OCI-LY1 (cell line): ENCODE data around the gene ZNF30.

Source experiments
- H2AFZ ChIP-seq: fragments of 200-600 bp; sonication (generic), shearing (Covaris generic); 2 replicates; pipeline ENCODE4 v1.6.0; 2014; ENCODE audit warnings: antibody characterized with exemption, mild to moderate bottlenecking, low read length
- H3F3A ChIP-seq: fragments of 200-600 bp; sonication (generic), shearing (Covaris generic); 2 replicates; pipeline ENCODE4 v1.6.0; 2014; ENCODE audit warnings: mild to moderate bottlenecking, antibody characterized with exemption, low read length, moderate library complexity; ENCODE audit not compliant: insufficient read depth
- H3K27ac ChIP-seq: fragments of 200-600 bp; sonication (generic); 2 replicates; pipeline ENCODE4 v1.5.1; 2014; ENCODE audit warnings: low read length, mixed run types, mild to moderate bottlenecking, low read depth; ENCODE audit not compliant: poor library complexity, severe bottlenecking
- H3K27me3 ChIP-seq: fragments of 200-600 bp; sonication (generic); 2 replicates; pipeline ENCODE4 v1.6.0; 2014; ENCODE audit warnings: antibody characterized with exemption, mild to moderate bottlenecking, low read length, moderate library complexity; ENCODE audit not compliant: insufficient read depth
- H3K36me3 ChIP-seq: fragments of 200-600 bp; sonication (generic); 2 replicates; pipeline ENCODE4 v1.6.1; 2014; ENCODE audit warnings: mild to moderate bottlenecking, antibody characterized with exemption, low read length, moderate library complexity, mixed read lengths; ENCODE audit not compliant: insufficient read depth
- H3K4me1 ChIP-seq: fragments of 200-600 bp; sonication (generic); 2 replicates; pipeline ENCODE4 v1.5.1; 2014; ENCODE audit warnings: mild to moderate bottlenecking, low read length, moderate library complexity; ENCODE audit not compliant: insufficient read depth, severe bottlenecking
- H3K4me2 ChIP-seq: fragments of 200-600 bp; sonication (generic), shearing (Covaris generic); 2 replicates; pipeline ENCODE4 v1.6.1; 2014; ENCODE audit warnings: low read length
- H3K4me3 ChIP-seq: fragments of 200-600 bp; sonication (generic); 2 replicates; pipeline ENCODE4 v1.5.1; 2014; ENCODE audit warnings: low read length, low read depth, mild to moderate bottlenecking, mixed read lengths; ENCODE audit not compliant: poor library complexity, severe bottlenecking
- H3K79me2 ChIP-seq: fragments of 200-600 bp; shearing (Covaris generic); 2 replicates; pipeline ENCODE4 v1.6.1; 2016; ENCODE audit warnings: mixed run types, low read length, mixed read lengths; ENCODE audit not compliant: insufficient read depth
- H3K9ac ChIP-seq: fragments of 200-600 bp; sonication (generic), shearing (Covaris generic); 2 replicates; pipeline ENCODE4 v1.6.1; 2014; ENCODE audit warnings: mild to moderate bottlenecking, low read length, mixed read lengths
- H3K9me2 ChIP-seq: fragments of 200-600 bp; sonication (generic), shearing (Covaris generic); 2 replicates; pipeline ENCODE4 v1.6.1; 2014; ENCODE audit warnings: low read depth, mild to moderate bottlenecking, low read length, mixed read lengths
- H3K9me3 ChIP-seq: fragments of 200-600 bp; shearing (Covaris generic); 2 replicates; pipeline ENCODE4 v1.6.1; 2014; ENCODE audit warnings: low read length, mixed read lengths
- H4K20me1 ChIP-seq: fragments of 200-600 bp; sonication (generic), shearing (Covaris generic); 2 replicates; pipeline ENCODE4 v1.6.0; 2016; ENCODE audit warnings: mild to moderate bottlenecking, low read length; ENCODE audit not compliant: insufficient read depth
- EZH2 ChIP-seq: fragments of 200-600 bp; sonication (generic), shearing (Covaris generic); IDR thresholded peaks from 2 replicates; pipeline ENCODE4 v1.8.0; 2017; ENCODE audit warnings: borderline replicate concordance, mixed run types, mild to moderate bottlenecking, antibody characterized with exemption, low read length, moderate library complexity, mixed read lengths
- TF ChIP-seq, protein P1 (sequence below): fragments of 200-600 bp; sonication (generic), shearing (Covaris generic); IDR thresholded peaks from 2 replicates; pipeline ENCODE4 v1.5.1; 2017; ENCODE audit warnings: mild to moderate bottlenecking, antibody characterized with exemption, low read length, moderate library complexity, mixed read lengths

The ZNF30 gene

DNA sequence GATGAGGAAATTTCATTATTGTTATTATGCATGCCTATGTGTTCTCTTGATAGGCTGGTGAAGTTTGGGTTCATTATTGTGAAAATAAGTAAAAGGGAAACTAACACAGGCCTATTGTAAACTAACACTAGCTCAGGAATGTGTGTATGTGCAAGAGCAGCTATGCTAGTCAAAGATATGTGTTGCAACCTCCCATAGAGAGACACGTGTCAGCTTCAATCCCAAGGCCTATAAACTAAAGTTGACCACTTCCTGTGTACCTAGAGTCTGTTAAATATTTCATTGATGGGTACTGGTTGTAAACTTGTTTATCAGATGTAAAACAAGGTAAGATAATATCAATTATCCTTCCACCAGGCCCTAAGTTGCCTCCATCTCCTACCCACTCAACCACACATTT, 44.7 kb upstream of the ZNF30 start:
- Histone ChIP-seq H3K36me3 (no peaks in the 10 kb centered on the region; the same call in 1 of the 2 replicates), H3K9me3 (peaks cover 2% of the 10 kb centered on the region; the same call in 1 of the 2 replicates), H4K20me1 (no peaks in the 10 kb centered on the region), H3K9ac (no peak overlapping the region), H3K9me2 (no peaks in the 10 kb centered on the region), H3K27me3 (no peaks in the 10 kb centered on the region), H3K27ac (no peak overlapping the region), H3F3A (no peaks in the 10 kb centered on the region), H2AFZ (no peak overlapping the region), H3K79me2 (no peaks in the 10 kb centered on the region), H3K4me1 (no peaks in the 10 kb centered on the region), H3K4me2 (no peak overlapping the region), H3K4me3 (no peak overlapping the region)
- no peak for TF ChIP-seq EZH2
- TF ChIP-seq, protein P1, sequence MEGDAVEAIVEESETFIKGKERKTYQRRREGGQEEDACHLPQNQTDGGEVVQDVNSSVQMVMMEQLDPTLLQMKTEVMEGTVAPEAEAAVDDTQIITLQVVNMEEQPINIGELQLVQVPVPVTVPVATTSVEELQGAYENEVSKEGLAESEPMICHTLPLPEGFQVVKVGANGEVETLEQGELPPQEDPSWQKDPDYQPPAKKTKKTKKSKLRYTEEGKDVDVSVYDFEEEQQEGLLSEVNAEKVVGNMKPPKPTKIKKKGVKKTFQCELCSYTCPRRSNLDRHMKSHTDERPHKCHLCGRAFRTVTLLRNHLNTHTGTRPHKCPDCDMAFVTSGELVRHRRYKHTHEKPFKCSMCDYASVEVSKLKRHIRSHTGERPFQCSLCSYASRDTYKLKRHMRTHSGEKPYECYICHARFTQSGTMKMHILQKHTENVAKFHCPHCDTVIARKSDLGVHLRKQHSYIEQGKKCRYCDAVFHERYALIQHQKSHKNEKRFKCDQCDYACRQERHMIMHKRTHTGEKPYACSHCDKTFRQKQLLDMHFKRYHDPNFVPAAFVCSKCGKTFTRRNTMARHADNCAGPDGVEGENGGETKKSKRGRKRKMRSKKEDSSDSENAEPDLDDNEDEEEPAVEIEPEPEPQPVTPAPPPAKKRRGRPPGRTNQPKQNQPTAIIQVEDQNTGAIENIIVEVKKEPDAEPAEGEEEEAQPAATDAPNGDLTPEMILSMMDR: no peak

DNA sequence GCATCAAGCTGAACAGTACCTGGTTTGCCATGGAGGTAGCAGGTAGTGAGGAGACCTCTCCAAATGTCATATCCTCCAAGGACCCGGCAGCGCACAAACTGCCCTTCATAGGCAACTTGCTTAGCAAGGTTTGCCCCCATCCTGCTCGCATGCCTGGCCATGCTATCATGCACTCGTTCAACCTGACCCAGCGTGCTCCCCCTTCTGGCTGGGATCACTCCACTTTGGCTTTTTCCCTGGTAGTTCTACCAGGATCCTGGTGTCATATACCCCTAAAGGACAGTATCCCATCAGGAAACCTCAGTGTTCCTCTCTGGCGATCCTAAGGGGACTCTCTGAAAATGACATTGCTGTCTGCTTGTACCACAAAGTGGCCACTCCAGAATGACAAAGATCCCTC, 38.6 kb upstream of the ZNF30 start:
- peaks cover 2% of the 10 kb centered on the region; the same call in 1 of the 2 replicates for H3K9me3 ChIP-seq
- no peaks in the 10 kb centered on the region for H3F3A ChIP-seq
- H3K4me3 ChIP-seq: no peak overlapping the region
- H3K36me3 ChIP-seq: no peaks in the 10 kb centered on the region; the same call in 1 of the 2 replicates
- no peaks in the 10 kb centered on the region for H3K27me3 ChIP-seq
- H4K20me1 ChIP-seq: no peaks in the 10 kb centered on the region
- TF ChIP-seq EZH2: no peak
- TF ChIP-seq, protein P1: no peak
- H3K9ac ChIP-seq: no peak overlapping the region
- no peaks in the 10 kb centered on the region for H3K79me2 ChIP-seq
- no peak overlapping the region for H3K4me2 ChIP-seq
- H2AFZ ChIP-seq: no peak overlapping the region
- no peak overlapping the region for H3K27ac ChIP-seq
- H3K9me2 ChIP-seq: no peaks in the 10 kb centered on the region
- H3K4me1 ChIP-seq: no peaks in the 10 kb centered on the region

DNA sequence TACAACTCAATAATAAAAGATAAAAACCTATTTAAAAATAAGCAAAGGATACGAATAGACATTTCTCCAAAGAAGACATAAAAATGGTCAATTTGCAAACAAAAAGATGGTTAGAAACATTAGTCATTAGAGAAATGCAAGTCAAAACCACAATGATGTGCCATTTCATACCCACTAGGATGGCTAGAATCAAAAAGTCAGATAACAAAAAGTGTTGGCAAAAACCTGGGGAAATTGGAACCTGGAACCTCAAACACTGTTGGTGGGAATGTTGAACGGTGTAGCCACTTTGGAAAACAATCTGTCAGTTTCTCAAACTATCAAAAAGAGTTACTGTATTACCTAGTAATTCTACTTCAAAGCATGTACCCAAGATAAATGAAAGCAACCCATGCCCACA, 26.5 kb upstream of the ZNF30 start:
- TF ChIP-seq, protein P1: no peak
- TF ChIP-seq EZH2: no peak

More for the DNA sequence above, 26.5 kb upstream of the ZNF30 start:
- Histone ChIP-seq H3K79me2 (no peaks in the 10 kb centered on the region), H3K36me3 (no peaks in the 10 kb centered on the region), H3K9ac (no peak overlapping the region), H4K20me1 (no peaks in the 10 kb centered on the region), H3F3A (no peaks in the 10 kb centered on the region), H3K27me3 (no peaks in the 10 kb centered on the region), H3K27ac (no peak overlapping the region), H3K4me2 (no peak overlapping the region), H3K4me3 (no peak overlapping the region), H3K9me2 (no peaks in the 10 kb centered on the region), H3K4me1 (no peaks in the 10 kb centered on the region), H2AFZ (no peak overlapping the region), H3K9me3 (0 out of 2 replicates have a peak, but pooled peaks cover 3% of the 10 kb centered on the region)
